Hepatocyte (in vitro differentiated cells): ENCODE results near the gene SPTBN5. TPM values are rescaled to one million over a fixed set of nuclear protein-coding genes. Genes with fewer than 3 reads are reported as not detected.

Experiments
- DNase-seq: peaks from one replicate; pipeline ENCODE4 v3.0.0-alpha.2; 2016; ENCODE audit warnings: low spot score
- H2AFZ ChIP-seq: fragments of 200-600 bp; sonication (generic); 2 replicates; pipeline ENCODE4 v1.6.0; 2016; ENCODE audit warnings: antibody characterized with exemption, mild to moderate bottlenecking
- H3K27ac ChIP-seq: fragments of 200-600 bp; sonication (generic); 2 replicates; pipeline ENCODE4 v1.5.1; 2016; ENCODE audit warnings: mild to moderate bottlenecking
- H3K27me3 ChIP-seq: fragments of 200-600 bp; sonication (generic); 2 replicates; pipeline ENCODE4 v1.6.1; 2016
- H3K36me3 ChIP-seq: fragments of 200-600 bp; sonication (generic); replicated peaks from 2 replicates; pipeline ENCODE4 v1.5.1; 2016; ENCODE audit warnings: low read depth; ENCODE audit not compliant: insufficient read depth
- H3K4me1 ChIP-seq: fragments of 200-600 bp; sonication (generic); 2 replicates; pipeline ENCODE4 v1.5.1; 2016; ENCODE audit warnings: mild to moderate bottlenecking, moderate library complexity; ENCODE audit not compliant: insufficient read depth
- H3K4me2 ChIP-seq: fragments of 200-600 bp; sonication (generic); 2 replicates; pipeline ENCODE4 v1.6.0; 2016
- H3K4me3 ChIP-seq: fragments of 200-600 bp; sonication (generic); 2 replicates; pipeline ENCODE4 v1.5.1; 2016; ENCODE audit warnings: mild to moderate bottlenecking
- H3K79me2 ChIP-seq: fragments of 200-600 bp; sonication (generic); 2 replicates; pipeline ENCODE4 v1.6.0; 2017; ENCODE audit warnings: mild to moderate bottlenecking
- H3K9me2 ChIP-seq: fragments of 200-600 bp; sonication (generic); replicated peaks from 2 replicates; pipeline ENCODE4 v1.6.0; 2017; ENCODE audit warnings: mild to moderate bottlenecking; ENCODE audit not compliant: insufficient read depth
- H3K9me3 ChIP-seq: fragments of 200-600 bp; sonication (generic); 2 replicates; pipeline ENCODE4 v1.5.1; 2016; ENCODE audit warnings: low read depth, mild to moderate bottlenecking
- H4K20me1 ChIP-seq: fragments of 200-600 bp; sonication (generic); 2 replicates; pipeline ENCODE4 v1.6.0; 2016; ENCODE audit warnings: mild to moderate bottlenecking; ENCODE audit not compliant: insufficient read depth, poor library complexity, severe bottlenecking
- CTCF ChIP-seq: fragments of 200-600 bp; sonication (generic); IDR thresholded peaks from 2 replicates; pipeline ENCODE4 v1.5.1; 2016; ENCODE audit warnings: antibody characterized with exemption, mild to moderate bottlenecking; ENCODE audit not compliant: poor library complexity
- EZH2 ChIP-seq: fragments of 200-600 bp; sonication (generic); IDR thresholded peaks from 2 replicates; pipeline ENCODE4 v1.6.1; 2016; ENCODE audit warnings: antibody characterized with exemption, mild to moderate bottlenecking, borderline replicate concordance
- EZH2phosphoT487 ChIP-seq: fragments of 200-600 bp; sonication (generic); IDR thresholded peaks from one replicate; pipeline ENCODE4 v1.6.1; 2018; ENCODE audit warnings: antibody characterized with exemption, mild to moderate bottlenecking, low read depth, moderate library complexity; ENCODE audit not compliant: unreplicated experiment, severe bottlenecking
- WGBS: methylation state at CpG from one replicate; pipeline ENCODE4 v1.1.6; 2016; ENCODE audit warnings: low lambda C conversion rate; ENCODE audit errors: missing lambda C conversion rate; 5-methylcytosine and 5-hydroxymethylcytosine counted together
- polyA plus RNA-seq: library from polyadenylated mRNA; unstranded; fragments of >200 nt; fragmentation: Nextera tagmentation; extraction: Ambion mirVana; gene quantifications from 2 replicates; pipeline ENCODE4 v1.2.1, GENCODE V29; 2016
- total RNA-seq: library from RNA; depleted of rRNA; stranded (reverse); fragments of >200 nt; gene quantifications from 2 replicates; pipeline ENCODE4 v1.2.3, GENCODE V29; 2014

Gene SPTBN5
- total and polyA plus RNA-seq, 2 experiments from 2014 or later = 1.7 to 1.9 TPM

- DNase-seq = no peak
- H4K20me1 ChIP-seq = no peaks in the 10 kb centered on the region
- H2AFZ ChIP-seq = no peak overlapping the region
- no peak for TF ChIP-seq EZH2
- TF ChIP-seq EZH2phosphoT487 = no peak
- no peak for TF ChIP-seq CTCF
- no peaks in the 10 kb centered on the region for H3K9me2 ChIP-seq
- peaks cover 3% of the 10 kb centered on the region for H3K4me1 ChIP-seq
- H3K9me3 ChIP-seq = no peaks in the 10 kb centered on the region
- no peak overlapping the region for H3K27ac ChIP-seq
- no peaks in the 10 kb centered on the region for H3K36me3 ChIP-seq
- no peaks in the 10 kb centered on the region for H3K79me2 ChIP-seq
- WGBS = 96% methylated on average over 11 of the region's 11 CpGs
- no peak overlapping the region for H3K4me3 ChIP-seq
- no peaks in the 10 kb centered on the region for H3K27me3 ChIP-seq
- H3K4me2 ChIP-seq = no peak overlapping the region
Observed at GRCh38 chr15:41823502-41823901, 70.4 kb downstream of the SPTBN5 start.

GRCh38 chr15:41822957-41823356, 70.9 kb downstream of the SPTBN5 start:
- no peak for TF ChIP-seq CTCF
- no peak for TF ChIP-seq EZH2phosphoT487
- TF ChIP-seq EZH2 = no peak
- Histone ChIP-seq H3K9me2 (no peaks in the 10 kb centered on the region), H3K4me1 (peaks cover 3% of the 10 kb centered on the region), H3K4me2 (no peak overlapping the region), H3K27ac (no peak overlapping the region), H3K4me3 (no peak overlapping the region), H3K79me2 (no peaks in the 10 kb centered on the region), H3K9me3 (no peaks in the 10 kb centered on the region), H3K27me3 (no peaks in the 10 kb centered on the region), H3K36me3 (no peaks in the 10 kb centered on the region), H2AFZ (no peak overlapping the region), H4K20me1 (no peaks in the 10 kb centered on the region)
- WGBS = 96% methylated on average over 6 of the region's 6 CpGs
- no peak for DNase-seq

GRCh38 chr15:41822471-41822870, 71.4 kb downstream of the SPTBN5 start:
- no peaks in the 10 kb centered on the region for H3K9me2 ChIP-seq
- no peak overlapping the region for H2AFZ ChIP-seq
- no peaks in the 10 kb centered on the region for H3K9me3 ChIP-seq
- 91% methylated on average over 6 of the region's 6 CpGs for WGBS
- no peak overlapping the region for H3K4me2 ChIP-seq
- H3K27ac ChIP-seq = no peak overlapping the region
- no peaks in the 10 kb centered on the region for H3K79me2 ChIP-seq
- no peaks in the 10 kb centered on the region for H3K36me3 ChIP-seq
- TF ChIP-seq CTCF (no peak), EZH2phosphoT487 (no peak), EZH2 (no peak)
- no peak overlapping the region for H3K4me3 ChIP-seq
- peaks cover 3% of the 10 kb centered on the region for H3K4me1 ChIP-seq
- H3K27me3 ChIP-seq = no peaks in the 10 kb centered on the region
- no peak for DNase-seq
- no peaks in the 10 kb centered on the region for H4K20me1 ChIP-seq

- Histone ChIP-seq H3K79me2 (no peaks in the 10 kb centered on the region), H3K27me3 (no peaks in the 10 kb centered on the region), H4K20me1 (no peaks in the 10 kb centered on the region), H3K36me3 (no peaks in the 10 kb centered on the region), H3K4me3 (no peak overlapping the region), H3K4me2 (no peak overlapping the region), H3K9me3 (no peaks in the 10 kb centered on the region), H3K9me2 (no peaks in the 10 kb centered on the region), H2AFZ (no peak overlapping the region), H3K4me1 (no peaks in the 10 kb centered on the region), H3K27ac (no peak overlapping the region)
- TF ChIP-seq EZH2phosphoT487 = no peak
- TF ChIP-seq CTCF = no peak
- no peak for TF ChIP-seq EZH2
- no peak for DNase-seq
- whole genome bisulfite sequencing = 90% methylated on average over 4 of the region's 4 CpGs
Observed at GRCh38 chr15:41821831-41822230, 72.0 kb downstream of the SPTBN5 start.
